Fibroblast of villous mesenchyme (primary cell): ENCODE measurements around the gene MYO3B. TPM values are rescaled to one million over a fixed set of nuclear protein-coding genes. Genes with fewer than 3 reads are reported as not detected.
"Not testable (repeated sequence)": the region's sequence is repeated elsewhere in the genome, so short reads cannot be mapped to it uniquely, and the experiment has no call there.

Source experiments
- DNase-seq: peaks from one replicate; pipeline ENCODE4 v3.0.0-alpha.2; 2010; ENCODE audit warnings: low read depth
- H3K4me3 ChIP-seq: 2 replicates; pipeline ENCODE4 v1.5.1; 2011; ENCODE audit warnings: low read depth, mild to moderate bottlenecking, low read length
- total RNA-seq: library from RNA; depleted of rRNA; stranded (reverse); fragments of >200 nt; gene quantifications from 2 replicates; pipeline ENCODE4 v1.2.3, GENCODE V29; 2012
- TF ChIP-seq, protein P1 (sequence below): IDR thresholded peaks from 2 replicates; pipeline ENCODE4 v1.5.1; 2012; ENCODE audit warnings: low read depth, mild to moderate bottlenecking, low read length; ENCODE audit not compliant: insufficient read depth

The MYO3B gene
- total RNA-seq, 1 donor, result under 0.01 TPM

DNA sequence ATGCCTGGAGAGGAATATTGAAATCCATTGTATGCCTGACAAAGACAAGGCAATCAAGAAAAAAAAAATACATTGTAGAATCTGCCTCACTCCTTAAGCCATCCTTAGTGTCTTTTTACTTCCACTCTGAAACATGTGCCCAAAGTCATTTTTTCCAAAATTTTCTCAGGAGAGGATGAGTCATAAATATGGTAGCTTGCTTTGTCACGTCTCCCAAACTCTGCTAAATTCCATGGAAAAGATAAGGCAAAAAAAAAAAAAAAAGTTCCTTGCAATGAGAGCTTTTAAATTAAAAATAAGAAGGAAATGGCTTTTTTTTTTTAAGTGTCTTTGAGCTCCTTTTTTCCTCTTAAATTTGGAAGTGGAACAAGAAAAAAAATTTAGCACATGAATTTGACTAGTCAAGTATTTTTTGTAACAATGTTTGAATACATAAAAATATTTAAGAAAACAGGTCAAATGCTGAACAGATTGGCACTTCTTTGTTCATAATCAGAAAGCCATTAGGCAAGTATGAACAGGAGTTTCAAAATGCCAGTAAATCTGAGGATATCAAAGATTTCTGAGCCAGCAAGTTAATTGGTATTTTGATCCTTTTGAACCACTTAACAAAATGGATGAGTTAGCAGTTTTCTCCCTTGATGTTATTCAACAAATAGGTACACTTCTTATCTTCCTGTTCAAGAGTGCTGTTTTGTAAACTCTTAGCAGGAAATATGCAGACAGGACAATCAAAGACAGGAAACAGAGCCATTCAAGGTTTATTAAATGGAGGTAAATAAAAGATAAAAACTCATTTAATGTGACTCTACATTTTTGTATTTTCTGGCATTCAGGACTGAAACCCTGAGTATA lies 289.8 kb downstream of the MYO3B start:
- H3K4me3 ChIP-seq, result no peak overlapping the region
- TF ChIP-seq, protein P1, sequence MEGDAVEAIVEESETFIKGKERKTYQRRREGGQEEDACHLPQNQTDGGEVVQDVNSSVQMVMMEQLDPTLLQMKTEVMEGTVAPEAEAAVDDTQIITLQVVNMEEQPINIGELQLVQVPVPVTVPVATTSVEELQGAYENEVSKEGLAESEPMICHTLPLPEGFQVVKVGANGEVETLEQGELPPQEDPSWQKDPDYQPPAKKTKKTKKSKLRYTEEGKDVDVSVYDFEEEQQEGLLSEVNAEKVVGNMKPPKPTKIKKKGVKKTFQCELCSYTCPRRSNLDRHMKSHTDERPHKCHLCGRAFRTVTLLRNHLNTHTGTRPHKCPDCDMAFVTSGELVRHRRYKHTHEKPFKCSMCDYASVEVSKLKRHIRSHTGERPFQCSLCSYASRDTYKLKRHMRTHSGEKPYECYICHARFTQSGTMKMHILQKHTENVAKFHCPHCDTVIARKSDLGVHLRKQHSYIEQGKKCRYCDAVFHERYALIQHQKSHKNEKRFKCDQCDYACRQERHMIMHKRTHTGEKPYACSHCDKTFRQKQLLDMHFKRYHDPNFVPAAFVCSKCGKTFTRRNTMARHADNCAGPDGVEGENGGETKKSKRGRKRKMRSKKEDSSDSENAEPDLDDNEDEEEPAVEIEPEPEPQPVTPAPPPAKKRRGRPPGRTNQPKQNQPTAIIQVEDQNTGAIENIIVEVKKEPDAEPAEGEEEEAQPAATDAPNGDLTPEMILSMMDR, result no peak
- DNase-seq, result no peak

DNA sequence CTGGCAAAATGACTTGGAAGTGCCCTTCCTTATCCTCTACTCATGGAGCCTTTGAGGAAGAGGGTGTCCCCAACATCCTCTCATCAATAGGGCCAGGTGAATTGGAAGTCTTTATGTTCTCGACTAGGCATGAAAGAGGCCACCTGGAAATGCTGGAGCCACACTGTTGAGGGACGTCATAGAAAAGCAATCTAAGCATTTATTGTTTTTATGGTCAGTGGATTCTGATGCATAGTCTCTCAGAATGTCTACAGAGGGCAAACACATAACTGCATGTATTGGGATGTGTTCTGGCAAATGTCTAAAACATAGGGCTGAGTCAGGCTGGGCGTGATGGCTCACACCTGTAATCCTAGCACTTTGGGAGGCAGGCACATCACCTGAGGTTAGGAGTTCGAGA lies 290.6 kb downstream of the MYO3B start:
- H3K4me3 ChIP-seq, result no peak overlapping the region
- TF ChIP-seq, protein P1, result no peak
- no peak for DNase-seq

DNA sequence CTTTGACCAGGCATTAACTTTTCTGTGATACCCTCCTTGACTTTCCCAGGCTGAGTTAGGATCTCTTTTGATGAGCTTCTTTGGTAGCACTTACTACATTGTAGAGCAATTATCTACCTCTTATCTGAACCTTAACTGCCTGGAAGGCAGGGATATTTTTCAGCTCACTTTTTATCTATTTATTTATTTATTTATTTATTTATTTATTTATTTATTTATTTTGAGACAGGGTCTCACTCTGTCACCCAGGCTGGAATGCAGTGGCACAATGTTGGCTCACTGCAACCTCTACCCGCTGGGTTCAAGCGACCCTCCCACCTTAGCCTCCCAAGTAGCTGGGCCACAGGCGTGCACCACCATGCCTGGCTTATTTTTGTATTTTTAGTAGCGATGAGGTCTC lies 294.6 kb downstream of the MYO3B start:
- H3K4me3 ChIP-seq, DNase-seq: not testable (repeated sequence)

DNA sequence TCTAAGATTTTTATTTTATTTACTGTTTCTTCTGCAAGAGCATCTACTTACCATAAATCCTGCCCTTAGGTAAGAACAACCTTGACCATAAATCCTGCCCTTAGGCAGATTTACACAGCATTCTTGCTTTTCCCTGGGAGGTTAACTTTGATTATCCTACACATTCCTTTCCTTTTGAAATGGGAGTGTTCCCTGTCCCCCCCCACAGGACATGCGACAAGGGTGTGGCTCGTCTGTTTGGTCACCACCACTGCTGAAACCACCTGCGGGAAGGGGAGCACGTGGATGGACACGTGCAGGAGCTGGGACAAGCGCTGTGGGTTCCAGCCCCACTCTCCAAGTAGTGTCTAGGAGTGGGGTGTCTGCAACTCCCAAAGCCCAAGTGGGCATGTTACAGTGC lies 297.9 kb downstream of the MYO3B start:
- TF ChIP-seq, protein P1, result no peak
- no peak for DNase-seq
- no peak overlapping the region for H3K4me3 ChIP-seq

DNA sequence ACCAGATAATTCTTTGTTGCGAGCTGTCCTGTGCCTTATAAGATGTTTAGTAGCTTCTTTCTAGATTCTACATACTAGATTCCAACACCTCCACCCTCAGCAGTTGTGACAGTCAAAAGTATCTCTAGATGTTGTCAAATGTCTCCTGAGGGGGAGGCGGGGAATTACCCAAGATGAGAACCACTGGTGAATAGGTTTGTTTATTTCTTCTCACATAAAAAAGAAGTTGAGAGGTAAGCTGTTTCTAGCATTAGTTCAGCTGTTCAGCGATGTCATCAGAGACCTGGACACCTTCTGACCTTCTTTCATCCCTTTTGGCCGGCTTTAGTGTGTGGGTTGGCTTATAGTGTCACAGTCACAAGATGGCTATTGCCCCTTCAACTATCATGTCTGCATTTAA lies 299.7 kb downstream of the MYO3B start:
- no peak overlapping the region for H3K4me3 ChIP-seq
- no peak for DNase-seq
- TF ChIP-seq, protein P1, result no peak

DNA sequence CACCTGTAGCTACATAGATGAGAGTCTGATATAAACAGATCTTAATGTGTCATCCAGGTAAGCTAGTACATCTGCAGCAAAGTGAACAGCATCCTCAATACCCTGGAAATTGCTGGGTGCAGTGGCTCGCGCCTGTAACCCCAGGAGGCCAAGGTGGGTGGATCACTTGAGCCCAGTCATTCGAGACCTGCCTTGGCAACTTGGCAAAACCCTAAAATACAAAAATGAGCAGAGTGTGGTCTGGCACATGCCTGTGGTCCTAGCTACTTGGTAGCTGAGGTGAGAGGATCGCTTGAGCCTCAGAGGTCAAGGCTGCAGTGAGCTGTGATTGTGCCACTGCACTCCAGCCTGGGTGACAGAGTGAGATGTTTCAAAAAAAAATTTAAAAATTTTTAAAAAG lies 303.3 kb downstream of the MYO3B start:
- no peak overlapping the region for H3K4me3 ChIP-seq
- no peak for DNase-seq
- TF ChIP-seq, protein P1, result no peak

DNA sequence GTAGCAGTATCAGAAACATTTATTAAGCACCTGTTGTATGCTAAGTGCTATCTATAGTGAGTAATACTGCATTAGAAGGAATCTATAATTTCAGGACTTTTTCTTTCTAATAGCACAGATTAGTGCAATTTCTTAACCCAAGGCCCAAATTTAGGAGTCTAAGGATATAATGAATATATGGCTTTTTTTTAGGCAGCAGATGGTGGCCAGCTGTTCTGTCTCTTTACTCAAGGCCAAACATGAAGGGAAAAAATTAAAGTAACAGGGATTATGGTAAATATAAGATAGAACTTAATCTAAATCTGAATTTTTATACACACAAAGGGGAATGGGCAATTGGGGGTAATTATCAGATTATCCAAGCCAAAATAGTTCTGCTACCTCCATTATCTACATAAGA lies 306.6 kb downstream of the MYO3B start:
- no peak for DNase-seq
- TF ChIP-seq, protein P1, result no peak
- no peak overlapping the region for H3K4me3 ChIP-seq
